T-helper 22 cell (primary cell): Measurements from ENCODE around the gene ABLIM3.

Source experiments
- DNase-seq: peaks from one replicate; pipeline ENCODE4 v3.0.0-alpha.2; 2020; ENCODE audit warnings: low read depth

The ABLIM3 gene

GRCh38 chr5:149219584-149219983, 78.3 kb downstream of the ABLIM3 start:
- no peak for DNase-seq

- DNase-seq, result no peak
These were observed 79.5 kb downstream of the ABLIM3 start for GRCh38 chr5:149220750-149221149.

GRCh38 chr5:149221326-149221725, 80.0 kb downstream of the ABLIM3 start:
- no peak for DNase-seq

GRCh38 chr5:149221731-149222342, 80.5 kb downstream of the ABLIM3 start:
- DNase-seq, result no peak

- no peak for DNase-seq
These were observed 82.0 kb downstream of the ABLIM3 start for GRCh38 chr5:149223081-149223848.

- no peak for DNase-seq
These were observed 83.0 kb downstream of the ABLIM3 start for GRCh38 chr5:149224282-149224681.

GRCh38 chr5:149227168-149227826, 86.0 kb downstream of the ABLIM3 start:
- no peak for DNase-seq

- no peak for DNase-seq
These were observed 87.5 kb downstream of the ABLIM3 start for GRCh38 chr5:149228618-149229297.

GRCh38 chr5:149229298-149229937, 88.1 kb downstream of the ABLIM3 start:
- no peak for DNase-seq

- no peak for DNase-seq
These were observed 94.5 kb downstream of the ABLIM3 start for GRCh38 chr5:149235841-149236240.

- DNase-seq, result no peak
These were observed 96.4 kb downstream of the ABLIM3 start for GRCh38 chr5:149237662-149238061.

- no peak for DNase-seq
These were observed 97.2 kb downstream of the ABLIM3 start for GRCh38 chr5:149238540-149238939.

- no peak for DNase-seq
These were observed 98.6 kb downstream of the ABLIM3 start for GRCh38 chr5:149239917-149240316.

GRCh38 chr5:149240354-149240998, 99.2 kb downstream of the ABLIM3 start:
- peak; percentile 66 for DNase-seq

GRCh38 chr5:149242339-149242738, 101.0 kb downstream of the ABLIM3 start:
- no peak for DNase-seq

GRCh38 chr5:149246906-149247305, 105.6 kb downstream of the ABLIM3 start:
- DNase-seq, result no peak

GRCh38 chr5:149247726-149248125, 106.4 kb downstream of the ABLIM3 start:
- DNase-seq, result no peak

GRCh38 chr5:149251546-149251945, 110.3 kb downstream of the ABLIM3 start:
- no peak for DNase-seq

GRCh38 chr5:149254506-149254905, 113.2 kb downstream of the ABLIM3 start:
- no peak for DNase-seq

GRCh38 chr5:149256451-149256850, 115.2 kb downstream of the ABLIM3 start:
- no peak for DNase-seq

GRCh38 chr5:149257131-149257530, 115.8 kb downstream of the ABLIM3 start:
- DNase-seq, result no peak
